Measurements from ENCODE around the gene AKIRIN2. TPM values are rescaled to one million over a fixed set of nuclear protein-coding genes. Genes with fewer than 3 reads are reported as not detected.

AKIRIN2 gene
- total and polyA plus RNA-seq, 2 donors = 24.6 to 56.6 TPM

DNA sequence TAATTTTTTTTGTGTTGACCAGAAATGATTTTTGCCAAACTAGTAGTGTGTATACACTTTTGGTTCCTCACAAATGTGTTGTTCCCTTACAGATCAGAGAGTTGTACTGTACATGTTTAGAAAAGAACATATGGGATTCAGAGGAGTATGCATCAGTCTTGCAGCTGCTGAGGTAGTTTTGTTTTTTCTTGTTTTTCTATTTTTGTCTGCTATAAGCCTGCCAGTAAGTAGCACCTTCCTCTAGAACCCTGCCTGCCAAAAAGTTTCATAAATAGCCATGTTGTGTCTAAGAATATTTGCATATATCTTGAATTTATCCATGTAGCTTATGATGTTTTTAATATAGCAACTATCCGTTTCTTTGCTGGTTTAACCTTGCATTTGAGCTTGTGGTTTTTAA lies 65.7 kb downstream of the AKIRIN2 start:
- no peak overlapping the region for H3K27ac ChIP-seq (ENCODE audit: low read depth in 1 of 2, low read length in 1 of 2)
- no peak overlapping the region for H3K4me3 ChIP-seq (ENCODE audit: low read length in 2 of 2)
- DNase-seq (ENCODE audit: low read depth in 6 of 9, low spot score in 9 of 9) = no peak
- no peaks in the 10 kb centered on the region for H3K4me1 ChIP-seq (ENCODE audit: control insufficient read depth in 2 of 2, insufficient read depth in 2 of 2, low read length in 2 of 2)
- no peaks in the 10 kb centered on the region for H3K9me3 ChIP-seq (ENCODE audit: control insufficient read depth in 2 of 2, insufficient read depth in 1 of 2, low read length in 1 of 2)
- 100% methylated on average over 1 of the region's 1 CpG for WGBS
- H3K36me3 ChIP-seq (ENCODE audit: control insufficient read depth in 2 of 2, insufficient read depth in 2 of 2, low read length in 1 of 2) = peaks cover 12 to 27% of the 10 kb centered on the region in 2 donors
- H3K27me3 ChIP-seq (ENCODE audit: control insufficient read depth in 2 of 2, insufficient read depth in 1 of 2, low read length in 1 of 2) = no peaks in the 10 kb centered on the region

GRCh38 chr6:87633851-87634250 lies 68.2 kb downstream of the AKIRIN2 start:
- H3K36me3 ChIP-seq (ENCODE audit: control insufficient read depth in 2 of 2, insufficient read depth in 2 of 2, low read length in 1 of 2) = peaks cover 7 to 22% of the 10 kb centered on the region in 2 donors
- no peak for DNase-seq (ENCODE audit: low read depth in 6 of 9, low spot score in 9 of 9)

DNA sequence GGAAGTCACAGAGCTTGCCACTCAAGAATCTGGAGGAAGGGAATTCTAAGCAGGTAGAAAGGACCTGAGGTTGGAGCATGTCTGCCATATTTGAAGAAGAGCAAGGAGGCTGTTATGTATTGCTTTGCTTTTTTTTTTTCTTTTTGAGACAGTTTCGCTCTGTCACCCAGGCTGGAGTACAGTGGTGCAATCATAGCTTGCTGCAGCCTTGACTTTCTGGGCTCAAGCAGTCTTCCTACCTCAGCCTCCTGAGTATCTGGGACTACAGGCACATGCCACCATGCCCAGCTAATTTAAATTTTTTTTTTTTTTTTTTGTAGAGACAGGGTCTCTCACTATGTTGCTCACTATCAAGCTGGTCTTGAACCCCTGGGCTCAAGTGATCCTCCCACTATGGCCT lies 71.3 kb downstream of the AKIRIN2 start:
- H3K4me3 ChIP-seq (ENCODE audit: low read length in 2 of 2) = no peak overlapping the region
- H3K9me3 ChIP-seq (ENCODE audit: control insufficient read depth in 2 of 2, insufficient read depth in 1 of 2, low read length in 1 of 2) = no peaks in the 10 kb centered on the region
- H3K36me3 ChIP-seq (ENCODE audit: control insufficient read depth in 2 of 2, insufficient read depth in 2 of 2, low read length in 1 of 2) = peaks cover 0 to 11% of the 10 kb centered on the region in 2 donors
- no peak for DNase-seq (ENCODE audit: low read depth in 6 of 9, low spot score in 9 of 9)
- 92% methylated on average over 1 of the region's 1 CpG for WGBS
- peaks cover 0 to 2% of the 10 kb centered on the region in 2 donors for H3K4me1 ChIP-seq (ENCODE audit: control insufficient read depth in 2 of 2, insufficient read depth in 2 of 2, low read length in 2 of 2)
- no peak overlapping the region for H3K27ac ChIP-seq (ENCODE audit: low read depth in 1 of 2, low read length in 1 of 2)
- H3K27me3 ChIP-seq (ENCODE audit: control insufficient read depth in 2 of 2, insufficient read depth in 1 of 2, low read length in 1 of 2) = no peaks in the 10 kb centered on the region

More at GRCh38 chr6:87633851-87634250, 68.2 kb downstream of the AKIRIN2 start:
- Histone ChIP-seq H3K9me3 (ENCODE audit: control insufficient read depth in 2 of 2, insufficient read depth in 1 of 2, low read length in 1 of 2) (no peaks in the 10 kb centered on the region), H3K27ac (ENCODE audit: low read depth in 1 of 2, low read length in 1 of 2) (no peak overlapping the region), H3K4me1 (ENCODE audit: control insufficient read depth in 2 of 2, insufficient read depth in 2 of 2, low read length in 2 of 2) (no peaks in the 10 kb centered on the region), H3K27me3 (ENCODE audit: control insufficient read depth in 2 of 2, insufficient read depth in 1 of 2, low read length in 1 of 2) (no peaks in the 10 kb centered on the region), H3K4me3 (ENCODE audit: low read length in 2 of 2) (no peak overlapping the region)
- WGBS = 98% methylated on average over 3 of the region's 3 CpGs

DNA sequence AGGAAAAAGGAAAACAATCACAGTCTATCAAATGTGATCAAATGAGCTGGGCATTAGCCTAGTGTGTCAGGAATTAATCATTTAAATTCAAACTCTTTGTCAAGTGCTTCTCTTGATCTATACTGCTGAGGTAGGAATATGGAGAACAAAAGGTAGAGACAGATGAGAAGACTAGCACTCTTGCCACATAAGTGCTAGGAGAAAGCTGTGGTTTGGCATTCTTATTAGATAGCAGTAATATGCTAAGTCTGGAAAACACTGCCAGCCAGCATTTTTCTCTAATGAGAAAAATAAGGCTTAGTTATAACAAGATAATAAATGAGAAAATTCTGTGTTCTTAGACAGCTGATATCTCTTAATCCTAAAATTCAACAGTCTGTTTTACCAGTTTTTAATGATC lies 73.2 kb downstream of the AKIRIN2 start:
- no peak for DNase-seq (ENCODE audit: low read depth in 6 of 9, low spot score in 9 of 9)
- Histone ChIP-seq H3K36me3 (ENCODE audit: control insufficient read depth in 2 of 2, insufficient read depth in 2 of 2, low read length in 1 of 2) (peaks cover 0 to 5% of the 10 kb centered on the region in 2 donors), H3K27me3 (ENCODE audit: control insufficient read depth in 2 of 2, insufficient read depth in 1 of 2, low read length in 1 of 2) (no peaks in the 10 kb centered on the region), H3K9me3 (ENCODE audit: control insufficient read depth in 2 of 2, insufficient read depth in 1 of 2, low read length in 1 of 2) (no peaks in the 10 kb centered on the region), H3K27ac (ENCODE audit: low read depth in 1 of 2, low read length in 1 of 2) (no peak overlapping the region), H3K4me3 (ENCODE audit: low read length in 2 of 2) (no peak overlapping the region), H3K4me1 (ENCODE audit: control insufficient read depth in 2 of 2, insufficient read depth in 2 of 2, low read length in 2 of 2) (peaks cover 0 to 2% of the 10 kb centered on the region in 2 donors)

- Histone ChIP-seq H3K9me3 (ENCODE audit: control insufficient read depth in 2 of 2, insufficient read depth in 1 of 2, low read length in 1 of 2) (no peaks in the 10 kb centered on the region), H3K36me3 (ENCODE audit: control insufficient read depth in 2 of 2, insufficient read depth in 2 of 2, low read length in 1 of 2) (peaks cover 3 to 5% of the 10 kb centered on the region in 2 donors), H3K4me1 (ENCODE audit: control insufficient read depth in 2 of 2, insufficient read depth in 2 of 2, low read length in 2 of 2) (peaks cover 0 to 2% of the 10 kb centered on the region in 2 donors), H3K27me3 (ENCODE audit: control insufficient read depth in 2 of 2, insufficient read depth in 1 of 2, low read length in 1 of 2) (no peaks in the 10 kb centered on the region), H3K4me3 (ENCODE audit: low read length in 2 of 2) (no peak overlapping the region), H3K27ac (ENCODE audit: low read depth in 1 of 2, low read length in 1 of 2) (no peak overlapping the region)
- WGBS = 82% methylated on average over 2 of the region's 2 CpGs
- DNase-seq (ENCODE audit: low read depth in 6 of 9, low spot score in 9 of 9) = peak in 1 of 9 donors; percentile 36
These were observed 73.6 kb downstream of the AKIRIN2 start for GRCh38 chr6:87628424-87628823.

Other genes starting within 250 kb of the AKIRIN2 start
- gene SLC35A1, start 229.3 kb downstream of the AKIRIN2 start, total RNA-seq = 22.8 TPM
- gene SLC35A1, start 229.3 kb downstream of the AKIRIN2 start, polyA plus RNA-seq = 23.1 TPM
- 32.1 TPM for gene RARS2, start 112.2 kb downstream of the AKIRIN2 start, total RNA-seq
- 25.3 TPM for gene RARS2, start 112.2 kb downstream of the AKIRIN2 start, polyA plus RNA-seq
- gene ORC3, start 112.1 kb downstream of the AKIRIN2 start, total RNA-seq = 37.4 TPM
- gene ORC3, start 112.1 kb downstream of the AKIRIN2 start, polyA plus RNA-seq = 23.4 TPM